Stimulated activated CD8-positive, alpha-beta memory T cell treated with anti-CD3 and anti-CD28 coated beads, Interleukin-2, amount 100 ng/mL, for 48 hours (primary cell): ENCODE data around the gene HAGHL.
A peak's percentile ranks its signal among the peaks of the same experiment; 100 is the strongest.
"Not testable (repeated sequence)": the region's sequence is repeated elsewhere in the genome, so short reads cannot be mapped to it uniquely, and the experiment has no call there.

Source experiments
- DNase-seq, 2 donors: peaks; one replicate each; pipeline ENCODE4 v3.0.0-alpha.2; 2020; ENCODE audit warnings: low read depth in 2 of 2

HAGHL gene

DNA sequence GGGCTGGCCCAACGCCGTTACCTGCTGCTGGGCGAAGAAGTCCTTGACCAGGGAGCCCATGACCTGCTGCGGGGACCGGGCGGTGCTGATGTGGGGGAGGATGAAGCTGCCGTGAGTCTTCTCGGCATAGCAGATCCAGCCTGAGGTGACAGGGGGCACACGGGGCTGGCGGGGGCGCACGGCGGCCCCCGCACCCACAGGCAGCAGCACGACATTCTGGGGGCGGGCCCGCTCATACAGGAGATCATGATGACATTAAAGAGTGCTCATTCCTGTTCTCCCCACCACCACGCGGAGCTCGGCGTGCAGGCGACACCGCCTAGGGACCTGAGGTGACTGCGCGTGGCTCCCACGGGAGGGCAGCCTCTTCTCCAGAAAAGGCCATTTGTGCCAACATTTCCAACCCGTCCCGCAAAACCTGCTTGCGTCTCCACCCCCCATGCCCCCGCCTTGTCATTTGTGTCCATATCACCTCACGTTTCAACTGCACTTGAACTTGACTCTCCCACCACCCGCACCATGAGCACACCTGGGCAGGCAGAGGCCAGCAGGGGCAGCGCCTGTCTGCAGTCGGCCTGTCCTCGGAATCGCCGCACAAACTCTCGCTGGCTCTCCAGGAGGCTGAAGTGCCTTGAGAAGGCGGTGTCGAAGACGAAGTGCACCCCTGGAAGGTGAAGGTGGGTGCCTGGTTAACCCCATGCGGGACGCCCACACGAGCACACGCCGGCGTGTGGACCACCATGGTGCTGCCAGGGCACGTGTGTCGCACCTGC, 7.5 kb downstream of the HAGHL start:
- DNase-seq, result no peak

DNA sequence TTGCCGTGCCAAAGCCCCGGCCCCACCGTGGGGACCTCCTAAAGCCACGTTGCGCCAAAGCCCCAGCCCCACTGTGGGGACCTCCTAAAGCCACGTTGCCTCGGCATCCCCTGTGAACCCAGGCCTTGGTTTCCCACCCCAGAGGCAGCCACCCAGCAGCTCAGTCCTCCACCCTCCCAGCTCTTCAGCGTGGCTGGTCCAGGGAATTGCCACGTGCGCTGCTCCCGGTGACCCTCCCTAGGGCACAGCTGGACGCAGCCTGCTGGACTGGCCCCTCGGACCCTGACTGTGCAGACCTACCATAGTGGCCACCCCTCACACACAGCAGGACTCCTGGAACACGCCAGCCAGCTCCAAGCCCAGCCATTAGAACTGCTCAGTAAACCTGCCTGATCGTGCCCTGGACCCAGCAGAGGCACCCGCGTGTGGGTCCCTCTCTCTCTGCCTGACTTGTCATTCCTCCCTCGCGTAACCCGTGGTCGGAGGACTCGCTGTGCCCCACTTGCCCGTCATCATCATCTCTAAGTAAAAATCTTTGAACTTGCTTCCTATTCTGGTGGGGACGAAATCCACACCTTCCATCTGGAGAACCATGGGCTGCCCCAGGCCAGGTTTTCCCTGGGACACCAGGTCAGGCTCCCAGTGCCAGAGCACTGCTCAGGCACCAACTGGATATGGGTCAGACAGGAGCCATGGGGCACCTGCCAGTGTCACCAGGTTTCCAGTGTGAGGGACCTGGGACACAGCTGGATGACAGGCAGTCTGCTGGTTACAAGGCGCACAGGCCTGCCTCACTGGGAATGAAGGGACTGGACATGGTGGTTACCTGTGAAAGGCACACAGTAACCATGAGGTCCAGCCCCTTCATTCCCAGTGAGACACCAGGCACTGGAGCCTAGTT, 8.3 kb downstream of the HAGHL start:
- DNase-seq, result no peak

DNA sequence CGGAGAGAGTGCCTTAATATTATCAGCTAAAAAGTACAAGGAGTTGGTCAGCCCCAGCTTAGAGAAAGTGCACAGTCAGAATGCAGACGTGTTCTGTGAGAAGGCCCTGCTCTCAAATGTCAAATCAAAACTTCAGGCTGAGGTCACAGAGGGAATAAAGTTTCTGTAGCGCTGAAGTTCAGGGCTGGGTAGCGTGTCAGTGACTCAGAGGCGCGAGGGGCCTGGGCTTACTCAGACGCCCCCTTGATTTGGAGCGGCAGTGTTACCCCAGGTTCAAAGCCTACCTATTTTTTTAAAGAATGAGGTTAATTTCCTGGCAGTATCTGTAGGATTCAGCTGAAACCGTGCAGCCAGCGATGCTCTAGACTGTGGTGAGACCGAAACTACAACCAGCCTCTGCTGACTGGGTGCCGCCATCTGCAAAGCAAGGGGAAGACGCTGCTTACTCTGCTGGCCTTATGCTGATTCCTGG, 9.1 kb downstream of the HAGHL start:
- DNase-seq, result peak in 1 of 2 donors; percentile 72

DNA sequence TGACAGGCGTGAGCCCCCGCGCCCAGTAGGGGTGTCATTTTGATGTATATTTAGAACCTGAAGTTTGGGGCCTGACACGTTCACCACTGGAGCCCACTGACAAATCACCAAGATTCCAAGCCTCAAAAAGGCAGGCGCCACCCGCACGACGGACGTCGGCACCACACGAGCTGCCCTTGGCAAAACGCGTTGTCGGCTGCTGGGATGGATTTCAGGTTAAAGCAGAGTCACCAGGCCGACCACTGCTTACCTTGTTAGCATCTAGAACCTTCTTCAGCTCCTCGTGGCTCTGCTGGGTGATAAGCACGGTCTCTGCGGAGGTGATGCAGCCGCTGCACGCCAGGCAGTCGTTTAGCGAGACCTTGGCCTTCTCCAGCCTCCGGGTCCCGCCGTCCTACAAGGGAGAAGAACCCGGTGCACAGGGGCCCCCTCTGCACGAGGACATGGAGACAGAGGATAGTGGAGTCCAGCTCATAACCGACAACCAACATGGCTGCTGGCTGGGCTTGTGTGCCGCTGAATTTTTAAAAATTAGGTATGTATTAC, 10.1 kb downstream of the HAGHL start:
- no peak for DNase-seq

DNA sequence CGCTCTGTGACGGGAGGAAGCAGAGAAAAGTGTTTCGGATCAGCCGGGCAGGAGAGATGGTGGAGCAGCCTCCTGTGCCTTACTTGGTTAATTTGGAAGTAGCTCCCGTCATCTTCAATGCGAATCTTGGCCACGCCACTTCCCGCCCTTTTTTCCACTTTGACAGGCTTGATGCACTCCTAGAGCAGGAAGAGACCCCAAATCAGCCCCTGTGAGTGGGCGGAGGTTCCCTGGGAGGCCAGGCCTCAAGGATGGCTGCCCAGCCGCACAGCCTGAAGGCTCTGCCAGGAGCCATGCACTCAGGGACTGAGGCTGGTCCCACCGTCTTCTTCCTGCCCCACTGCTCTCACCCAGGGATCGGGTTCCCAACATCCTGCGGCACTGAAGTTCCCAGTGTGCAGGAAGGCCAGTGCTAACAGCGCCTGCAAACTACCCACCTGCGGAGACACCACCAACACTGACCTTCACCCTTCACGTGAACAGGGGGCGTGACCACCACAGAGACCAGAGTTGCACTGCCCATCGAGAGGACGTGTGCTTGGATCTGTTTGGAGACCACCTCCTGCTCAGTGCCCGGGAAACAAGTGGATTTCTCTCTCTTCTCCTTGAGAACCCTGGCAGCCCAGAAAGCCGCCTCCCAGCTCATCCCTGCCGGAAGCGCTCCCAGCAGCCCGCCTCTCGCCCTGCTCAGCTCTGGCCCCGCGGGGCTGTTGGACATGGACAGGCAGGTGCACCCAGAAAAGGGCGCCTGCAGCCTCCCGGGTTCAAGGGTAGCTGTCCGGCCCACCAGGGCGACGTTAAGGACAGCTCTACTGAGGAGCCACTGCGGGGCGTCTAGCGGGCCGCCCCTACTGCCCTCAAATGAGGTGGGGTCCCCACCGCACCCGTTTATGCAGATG, 12.9 kb downstream of the HAGHL start:
- no peak for DNase-seq

DNA sequence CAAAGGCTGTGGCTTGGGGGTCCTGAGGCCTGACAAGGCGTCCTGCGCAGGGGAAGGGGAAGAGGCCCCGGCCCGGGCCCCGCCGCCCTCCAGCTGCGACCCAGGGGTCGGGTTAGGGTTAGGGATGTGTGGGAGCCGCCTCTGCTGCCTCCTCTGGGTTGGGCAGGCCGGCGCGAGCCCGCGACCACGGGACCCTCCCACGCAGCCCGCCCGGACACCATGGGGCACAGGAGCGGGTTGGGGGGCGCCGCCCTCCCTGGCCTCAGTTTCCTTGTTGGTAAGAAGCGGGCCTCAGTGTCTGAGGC, 13.5 kb downstream of the HAGHL start:
- no peak for DNase-seq

DNA sequence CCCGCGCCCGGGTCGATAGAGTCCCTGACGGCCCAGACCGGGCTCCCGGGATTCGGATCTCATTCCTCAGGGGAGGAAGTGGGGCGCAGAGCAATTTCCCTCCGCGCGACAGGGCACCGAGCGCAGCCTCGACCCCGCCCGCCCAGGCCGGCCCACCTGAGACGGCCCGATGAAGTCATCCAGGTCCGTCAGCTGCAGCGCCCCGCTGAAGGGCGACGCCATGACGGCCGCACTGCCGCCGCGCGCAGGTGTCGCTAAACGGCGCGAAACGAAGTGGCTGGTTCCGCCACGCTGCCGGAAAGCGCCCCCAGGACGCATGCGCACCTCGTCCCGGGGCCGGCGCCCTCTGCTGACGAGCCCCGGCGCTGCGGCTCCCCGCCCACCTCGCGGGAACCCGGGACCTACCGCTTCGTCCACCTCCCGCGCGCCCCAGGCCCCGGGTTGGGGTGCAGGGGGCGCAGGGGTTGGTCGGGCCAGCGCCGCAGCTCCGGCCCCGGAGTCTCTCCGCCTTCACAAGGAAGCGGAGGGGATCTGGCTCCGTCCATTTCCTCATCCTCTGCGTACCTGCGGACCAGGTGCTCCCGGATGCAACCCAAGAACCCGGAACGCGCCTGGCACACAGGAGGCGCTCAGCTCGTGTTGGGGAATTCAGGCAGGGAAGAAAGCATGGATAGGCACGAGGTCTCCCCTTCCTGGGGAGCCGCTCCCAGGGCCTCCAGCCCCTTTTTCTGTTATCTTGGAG, 14.0 kb downstream of the HAGHL start, which contains the start of gene CIAO3:
Gene CIAO3 (minus strand): TSS at position 234 of the 742 bp plus-strand sequence. CDS start 12 bp downstream, at position 222.
- DNase-seq, result peak; percentile 87 to 90

DNA sequence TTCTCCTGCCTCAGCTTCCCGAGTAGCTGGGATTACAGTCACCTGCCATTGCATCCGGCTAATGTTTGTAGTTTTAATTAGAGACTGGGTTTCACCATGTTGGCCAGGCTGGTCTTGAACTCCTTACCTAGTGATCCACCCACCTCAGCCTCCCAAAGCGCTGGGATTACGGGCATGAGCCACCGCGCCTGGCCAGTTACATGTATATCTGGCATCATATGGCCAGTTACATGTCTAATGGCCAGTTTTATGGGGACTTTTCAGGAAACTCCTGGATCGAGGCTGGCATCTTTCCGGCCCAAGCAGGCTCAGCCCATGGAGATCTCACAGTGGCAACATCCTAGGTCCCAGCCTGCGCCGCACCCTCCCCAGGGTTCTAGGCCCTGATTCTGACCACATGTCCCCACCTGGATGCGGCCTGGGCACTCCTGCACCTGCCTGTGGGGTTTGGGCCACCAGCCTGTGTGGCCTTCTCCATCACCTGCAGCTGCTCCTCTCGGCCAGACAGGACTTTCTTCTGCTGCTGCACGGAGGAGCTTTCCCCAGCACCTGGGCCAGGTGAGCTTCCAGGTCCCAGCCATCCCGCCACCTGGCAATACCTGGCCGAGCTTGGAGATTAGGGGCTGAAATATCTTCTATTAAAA, 15.2 kb downstream of the HAGHL start:
- DNase-seq, result no peak

DNA sequence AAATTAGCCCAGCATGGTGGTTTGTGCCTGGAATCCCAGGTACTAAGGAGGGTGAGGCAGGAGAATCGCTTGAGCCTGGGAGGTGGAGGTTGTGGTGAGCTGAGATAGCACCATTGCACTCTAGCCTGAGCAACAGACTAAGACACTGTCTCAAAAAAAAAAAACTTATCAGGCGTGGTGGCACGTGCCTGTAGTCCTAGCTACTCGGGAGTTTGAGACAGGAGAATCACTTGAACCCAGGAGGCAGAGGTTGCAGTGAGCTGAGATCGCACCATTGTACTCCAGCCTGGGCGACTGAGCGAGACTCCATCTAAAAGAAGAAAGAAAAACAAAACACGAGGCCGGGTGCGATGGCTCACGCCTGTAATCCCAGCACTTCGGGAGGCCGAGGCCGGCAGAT, 16.0 kb downstream of the HAGHL start:
- not testable (repeated sequence) for DNase-seq

DNA sequence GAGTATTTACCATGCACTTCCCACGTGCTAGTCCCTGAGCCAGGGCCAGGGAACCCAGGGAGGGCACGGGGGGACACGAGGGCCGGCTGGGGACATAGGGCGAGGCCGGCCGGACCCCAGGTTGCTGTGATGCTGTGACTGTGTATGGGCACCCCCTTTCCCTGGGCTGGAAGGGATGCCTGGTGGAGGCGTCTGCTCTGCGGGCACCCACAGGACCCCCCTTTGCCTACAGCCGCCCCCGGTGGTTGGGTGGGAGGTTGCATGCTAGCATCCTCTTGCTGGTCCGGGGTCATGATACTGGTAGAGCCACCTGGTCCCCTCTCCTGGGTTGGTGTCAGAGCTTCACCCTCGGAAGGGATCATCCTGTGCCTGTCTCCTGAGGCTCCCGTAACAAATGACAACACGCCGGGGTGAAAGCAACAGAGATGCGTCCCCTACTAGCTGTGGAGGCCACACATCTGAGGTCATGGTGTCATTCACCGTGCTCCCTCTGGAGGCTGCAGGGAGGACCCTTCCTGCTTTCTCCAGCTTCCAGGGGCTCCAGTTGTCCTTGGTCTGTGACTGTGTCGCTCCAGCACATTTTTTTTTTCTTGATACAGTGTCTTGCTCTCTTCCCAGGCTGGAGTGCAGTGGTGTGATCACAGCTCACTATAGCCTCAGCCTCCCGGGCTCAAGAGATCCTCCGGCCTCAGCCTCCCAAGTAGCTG, 17.0 kb downstream of the HAGHL start:
- DNase-seq, result no peak

DNA sequence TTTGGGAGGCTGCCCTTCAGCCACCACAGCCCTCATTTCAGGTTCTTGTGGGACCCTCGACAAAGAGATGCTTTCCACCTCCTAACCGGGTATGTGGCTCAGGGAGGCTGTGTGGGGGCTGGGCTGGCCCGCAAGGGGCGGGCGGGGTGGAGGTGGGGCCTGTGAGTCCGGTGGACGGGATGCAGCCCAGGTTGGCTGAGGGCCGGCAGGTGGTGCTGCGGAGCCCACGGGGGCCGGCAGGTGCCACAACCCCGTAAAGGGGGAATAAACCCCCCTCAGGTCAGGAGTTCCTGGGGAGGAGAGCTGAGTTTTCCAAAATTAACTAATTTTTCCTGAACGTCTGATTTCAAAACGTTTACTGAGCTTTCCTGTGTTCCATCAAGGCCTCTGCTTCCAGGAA, 18.8 kb downstream of the HAGHL start:
- DNase-seq, result no peak

DNA sequence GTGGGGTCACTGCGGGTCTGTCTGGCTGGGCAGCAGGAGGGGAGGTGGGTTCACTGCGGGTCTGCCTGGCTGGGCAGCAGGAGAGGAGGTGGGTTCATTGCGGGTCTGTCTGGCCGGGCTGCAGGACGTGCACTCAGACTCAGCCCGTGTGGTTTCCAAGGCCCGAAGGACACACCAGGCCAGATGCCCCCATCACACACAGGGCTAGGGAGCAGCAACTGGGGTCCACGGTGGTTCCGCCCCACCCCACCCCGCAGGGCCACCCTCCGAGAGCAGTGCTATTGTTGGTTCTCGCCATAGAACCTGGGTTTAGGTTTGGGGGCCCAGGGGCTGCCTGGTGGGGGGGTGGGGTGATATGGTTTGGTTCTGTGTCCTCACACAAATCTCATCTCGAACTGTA, 19.7 kb downstream of the HAGHL start:
- no peak for DNase-seq

DNA sequence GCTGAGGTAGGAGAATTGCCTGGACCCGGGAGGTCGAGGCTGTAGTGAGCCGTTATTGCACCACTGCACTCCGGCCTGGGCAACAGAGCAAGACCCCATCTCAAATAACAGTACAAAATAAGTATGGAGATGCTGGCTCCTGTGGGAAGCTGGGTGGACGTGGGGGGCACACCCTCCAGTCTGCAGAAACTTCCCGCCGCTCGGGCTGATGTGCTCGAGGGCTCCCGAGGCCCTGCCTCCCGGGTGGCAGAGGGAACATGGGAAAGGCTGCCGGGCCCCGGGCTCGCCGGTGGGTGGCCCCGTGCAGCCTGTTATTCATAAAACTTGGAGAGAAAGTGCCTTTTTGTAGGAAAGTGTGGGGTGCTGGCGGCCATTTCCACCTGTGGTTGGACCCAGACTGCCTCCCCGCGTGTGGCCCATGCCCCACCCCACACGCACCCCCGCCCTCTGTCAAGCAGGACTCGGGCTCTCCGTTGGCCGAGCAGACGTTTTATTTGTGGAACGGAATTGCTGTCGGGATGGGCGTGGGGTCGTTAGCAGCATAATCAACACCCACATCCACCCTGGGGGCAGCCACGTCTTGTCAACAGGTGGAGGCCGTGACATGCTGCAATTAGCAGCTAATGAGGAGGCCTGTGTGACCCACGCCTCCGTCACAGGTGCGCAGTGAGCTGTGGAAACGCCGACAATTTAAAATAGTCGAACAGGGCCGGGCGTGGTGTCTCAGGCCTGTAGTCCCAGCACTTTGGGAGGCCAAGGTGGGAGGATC, 21.3 kb downstream of the HAGHL start:
- no peak for DNase-seq

DNA sequence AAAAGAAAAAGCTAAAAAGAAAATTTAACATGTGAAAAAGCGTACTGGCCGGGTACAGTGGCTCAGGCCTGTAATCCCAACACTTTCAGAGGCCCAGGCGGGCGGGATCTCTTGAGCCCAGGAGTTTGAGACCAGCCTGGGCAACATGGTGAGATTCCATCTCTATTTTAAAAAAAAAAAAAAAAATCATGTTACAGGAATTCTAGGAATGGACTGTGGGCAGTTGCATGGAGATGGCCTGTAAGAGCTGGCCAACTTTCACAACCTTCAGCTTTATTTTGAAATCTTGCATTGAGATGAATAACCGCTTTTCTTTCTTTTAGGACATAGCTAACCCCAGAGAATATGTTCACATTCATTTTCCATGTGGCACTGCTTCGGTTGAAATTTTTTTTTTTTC, 22.1 kb downstream of the HAGHL start:
- DNase-seq, result no peak

DNA sequence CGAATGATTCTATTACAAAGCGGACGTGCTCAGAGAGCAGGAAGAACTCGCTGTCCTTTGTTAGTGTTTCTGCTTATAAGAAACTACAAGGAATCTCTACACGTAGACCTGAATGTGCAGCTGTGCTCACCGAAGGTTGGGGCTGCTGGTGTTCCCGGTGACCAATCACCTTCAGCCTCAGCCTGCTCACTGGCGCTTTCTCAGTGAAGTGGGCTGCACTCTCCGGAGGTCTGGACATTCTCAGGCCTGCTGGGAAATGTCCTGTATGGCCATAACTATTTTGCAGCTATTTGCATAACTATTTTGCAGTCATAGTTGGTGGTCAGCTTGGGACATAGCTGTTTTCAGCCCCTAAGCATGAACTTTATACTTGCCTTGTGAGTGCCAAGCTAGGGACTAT, 23.6 kb downstream of the HAGHL start:
- no peak for DNase-seq

DNA sequence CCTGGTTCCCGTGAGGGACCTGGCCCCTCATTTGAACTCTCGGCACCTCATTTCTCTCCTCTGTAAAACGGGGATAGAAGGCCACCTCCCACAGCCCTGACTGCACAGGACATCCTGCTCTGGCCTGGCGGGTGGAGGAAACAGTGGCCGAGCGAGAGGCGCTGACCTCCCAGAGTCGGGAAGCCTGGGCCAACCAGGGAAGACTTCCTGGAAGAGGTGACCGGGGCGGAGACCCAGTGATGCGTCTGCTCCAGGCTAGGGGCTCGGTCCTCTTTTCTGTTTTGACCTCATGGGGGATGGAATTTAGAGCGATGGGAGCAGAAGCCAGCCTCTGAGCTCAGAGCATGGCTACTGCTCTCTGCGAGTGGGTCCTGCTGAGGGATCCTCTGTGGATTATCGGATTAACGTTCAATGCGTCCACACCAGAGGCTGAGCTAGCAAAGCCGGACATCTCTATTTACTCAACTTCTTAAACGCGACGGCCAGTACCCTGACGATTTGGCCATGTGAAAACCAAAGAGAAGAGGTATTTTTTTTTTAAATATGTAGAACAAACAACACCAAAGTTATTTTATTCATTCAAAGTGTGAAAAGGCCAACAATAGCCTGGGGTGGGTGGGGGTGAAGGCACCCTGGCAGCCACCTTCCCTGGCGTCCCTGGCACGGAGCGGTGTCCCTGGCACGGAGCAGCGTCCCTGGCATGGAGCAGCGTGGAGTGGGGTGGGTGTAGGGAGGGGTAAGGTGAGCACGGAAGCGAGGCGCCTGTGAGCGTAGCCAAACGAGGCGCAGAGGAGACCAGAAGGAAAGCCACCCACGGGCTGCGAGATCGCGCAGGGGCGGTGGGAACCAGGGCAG, 24.5 kb downstream of the HAGHL start:
- no peak for DNase-seq

DNA sequence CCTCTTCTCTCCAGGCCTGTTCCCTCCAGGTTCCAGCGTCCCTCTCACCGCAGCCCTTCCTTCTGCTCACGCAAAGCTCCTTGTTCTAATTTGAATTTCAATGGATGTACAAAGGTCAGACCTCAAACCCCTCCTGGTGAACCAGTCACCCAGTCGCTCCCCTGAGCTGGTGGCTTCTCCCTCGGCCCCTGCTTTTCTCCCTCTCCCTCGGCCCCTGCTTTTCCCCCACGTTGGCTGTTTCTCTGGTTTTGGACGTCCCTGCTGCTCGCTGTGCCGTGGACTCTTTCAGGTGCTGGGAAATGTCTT, 25.1 kb downstream of the HAGHL start:
- no peak for DNase-seq

DNA sequence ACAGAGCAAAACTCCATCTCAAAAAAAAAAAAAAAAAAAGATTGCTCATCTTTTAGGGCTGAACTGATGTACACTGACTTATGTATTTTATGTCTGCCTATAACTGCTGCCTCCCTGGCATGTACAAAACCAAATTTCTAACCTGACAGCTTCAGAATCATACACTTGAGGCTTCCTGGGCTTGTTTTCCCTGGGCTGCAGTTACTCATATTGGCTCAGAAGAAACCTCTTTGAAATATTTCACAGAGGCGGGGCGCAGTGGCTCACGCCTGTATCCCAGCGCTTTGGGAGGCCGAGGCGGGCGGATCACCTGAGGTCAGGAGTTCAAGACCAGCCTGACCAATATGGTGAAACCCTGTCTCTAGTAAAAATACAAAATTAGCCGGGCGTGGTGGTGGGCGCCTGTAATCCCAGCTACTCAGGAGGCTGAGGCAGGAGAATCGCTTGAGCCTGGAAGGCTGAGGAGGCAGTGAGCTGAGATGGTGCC, 27.3 kb downstream of the HAGHL start:
- DNase-seq, result not testable (repeated sequence)
